HG03571 (cell line): Measurements from ENCODE around the gene TEX28.
"Not testable (repeated sequence)": the region's sequence is repeated elsewhere in the genome, so short reads cannot be mapped to it uniquely, and the experiment has no call there.

ENCODE experiments used
- ATAC-seq: cut with Tn5 transposase; IDR thresholded peaks from one replicate; pipeline ENCODE4 v1.9.1; 2021; ENCODE audit not compliant: unreplicated experiment

The TEX28 gene, protein sequence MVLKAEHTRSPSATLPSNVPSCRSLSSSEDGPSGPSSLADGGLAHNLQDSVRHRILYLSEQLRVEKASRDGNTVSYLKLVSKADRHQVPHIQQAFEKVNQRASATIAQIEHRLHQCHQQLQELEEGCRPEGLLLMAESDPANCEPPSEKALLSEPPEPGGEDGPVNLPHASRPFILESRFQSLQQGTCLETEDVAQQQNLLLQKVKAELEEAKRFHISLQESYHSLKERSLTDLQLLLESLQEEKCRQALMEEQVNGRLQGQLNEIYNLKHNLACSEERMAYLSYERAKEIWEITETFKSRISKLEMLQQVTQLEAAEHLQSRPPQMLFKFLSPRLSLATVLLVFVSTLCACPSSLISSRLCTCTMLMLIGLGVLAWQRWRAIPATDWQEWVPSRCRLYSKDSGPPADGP

GRCh38 chrX:154294791-154295574, at the start of gene TEX28:
Gene TEX28, minus strand, starts transcription at chrX:154295124. Its CDS starts 3,007 bp downstream, at chrX:154292117.
- ATAC-seq: no peak

GRCh38 chrX:154343620-154344019, 48.7 kb upstream of the TEX28 start:
- ATAC-seq: not testable (repeated sequence)

DNA sequence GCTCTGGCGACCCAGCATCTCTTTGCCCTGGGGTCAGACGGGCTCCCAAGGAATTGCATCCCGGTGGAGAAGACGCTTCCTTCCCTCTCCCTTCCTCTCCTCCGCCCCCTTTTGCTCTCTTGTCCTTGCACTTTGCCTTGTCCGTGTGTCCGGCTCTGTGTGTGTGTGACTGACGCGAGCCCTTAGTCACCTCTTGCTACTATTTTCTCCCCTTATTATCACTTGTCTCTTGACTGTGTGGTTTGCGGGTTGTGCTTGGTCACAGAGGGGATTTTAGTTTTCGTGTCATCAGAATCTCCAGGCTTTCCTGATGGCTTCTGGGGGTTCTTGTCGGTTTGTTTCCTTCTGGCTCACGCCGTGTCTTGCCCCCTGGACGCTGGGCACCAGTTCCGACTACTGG, 48.1 kb upstream of the TEX28 start:
- ATAC-seq: not testable (repeated sequence)

- peak; percentile 72 for ATAC-seq
These were observed 46.7 kb upstream of the TEX28 start for GRCh38 chrX:154341399-154342298.

DNA sequence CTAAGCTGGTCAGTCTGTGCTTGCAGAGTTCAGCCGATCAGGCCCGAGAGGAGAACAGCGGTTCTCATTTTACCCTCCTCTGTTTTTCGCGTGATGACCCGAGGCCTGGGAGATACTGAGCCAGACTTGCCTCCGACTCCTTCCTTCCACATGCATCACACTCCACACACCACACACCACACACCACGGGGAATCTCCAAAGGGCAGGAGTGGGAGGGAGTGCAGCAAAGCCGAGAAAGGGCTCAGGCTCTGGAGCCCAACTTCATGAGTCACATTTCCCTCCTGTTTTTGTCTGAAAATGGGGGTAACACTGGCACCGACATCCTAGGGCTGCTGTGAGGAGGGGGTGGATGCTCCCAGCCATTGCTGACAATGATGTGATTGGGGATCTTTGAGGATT, 39.6 kb upstream of the TEX28 start:
- no peak for ATAC-seq

- ATAC-seq: peak; percentile 71
These were observed 38.9 kb upstream of the TEX28 start for GRCh38 chrX:154333837-154334271.

DNA sequence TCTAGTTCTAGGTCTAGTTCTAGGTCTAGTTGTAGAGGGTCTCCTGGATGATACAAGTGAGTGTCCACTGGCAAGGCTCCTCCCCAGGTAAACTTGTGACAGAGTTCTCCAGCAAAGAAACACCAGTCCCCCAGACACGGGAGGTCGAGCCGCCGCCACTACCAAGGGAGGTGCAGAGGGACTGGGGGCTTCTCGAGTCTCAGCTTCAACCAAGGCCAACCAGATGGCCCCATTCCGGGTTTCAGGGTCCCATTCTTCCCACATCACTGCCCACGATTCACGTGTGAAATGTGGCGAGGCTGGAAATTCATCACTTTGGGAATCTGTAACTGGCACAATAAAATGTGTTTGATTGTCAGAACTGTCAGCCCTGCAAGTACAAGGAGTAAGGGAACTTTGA, 38.2 kb upstream of the TEX28 start:
- ATAC-seq: no peak

GRCh38 chrX:154332561-154332960, 37.6 kb upstream of the TEX28 start:
- ATAC-seq: no peak

GRCh38 chrX:154329294-154329693, 34.4 kb upstream of the TEX28 start:
- no peak for ATAC-seq

DNA sequence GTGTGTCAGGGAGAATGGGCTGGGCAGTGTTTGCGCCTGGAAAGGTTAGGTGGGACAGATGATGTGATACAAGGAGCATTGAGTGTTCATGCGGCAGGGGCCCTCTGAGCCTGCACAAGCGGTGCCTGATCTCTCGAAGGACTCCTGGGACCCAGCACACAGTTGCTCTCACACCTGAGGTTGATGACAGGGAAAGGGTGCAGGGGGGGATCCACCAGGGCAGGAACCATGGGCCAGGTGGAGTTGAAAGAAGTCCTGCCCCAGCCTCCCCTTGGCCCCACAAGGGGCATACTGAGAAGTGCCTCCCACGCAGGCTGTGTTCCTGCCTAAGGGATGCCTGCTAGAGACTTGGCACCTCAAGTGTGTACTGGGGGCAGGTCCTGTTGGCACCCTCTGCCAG, 33.7 kb upstream of the TEX28 start:
- ATAC-seq: no peak

DNA sequence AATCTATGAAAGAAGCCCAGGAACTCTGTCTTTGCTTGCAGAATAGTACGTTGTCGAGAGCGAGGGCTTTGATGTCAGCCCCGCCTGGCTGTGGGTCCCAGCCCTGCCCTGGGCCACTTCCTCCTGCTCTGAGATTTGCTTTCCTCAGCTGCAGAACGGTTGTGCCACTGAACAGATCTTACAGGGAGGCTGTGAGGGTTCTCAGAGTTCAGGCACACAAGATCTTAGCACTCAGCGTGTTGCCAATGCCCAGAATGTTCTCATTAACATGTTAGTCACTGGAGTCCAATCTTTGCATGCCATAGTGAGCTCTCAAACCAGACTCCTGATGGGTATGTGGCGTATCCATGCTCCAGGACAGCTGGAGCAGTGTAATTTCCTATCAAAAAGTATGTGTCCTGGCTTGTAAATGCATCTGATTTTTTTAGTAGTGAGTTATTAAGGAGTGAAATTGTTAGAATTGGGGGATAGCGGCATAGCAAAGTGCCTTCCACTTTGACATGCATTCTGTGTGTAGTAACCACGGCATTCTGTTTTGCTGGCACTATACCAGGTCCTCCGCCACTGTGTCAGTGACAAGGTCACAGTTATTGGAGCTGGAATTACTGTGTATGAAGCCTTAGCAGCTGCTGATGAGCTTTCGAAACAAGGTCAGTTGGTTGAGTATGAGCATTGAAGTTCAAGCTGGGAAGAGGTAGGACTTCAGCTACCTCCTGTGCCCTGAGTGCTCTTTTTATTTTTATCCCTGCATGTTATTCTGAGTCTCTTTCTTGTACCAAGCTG, 32.3 kb upstream of the TEX28 start:
- no peak for ATAC-seq

DNA sequence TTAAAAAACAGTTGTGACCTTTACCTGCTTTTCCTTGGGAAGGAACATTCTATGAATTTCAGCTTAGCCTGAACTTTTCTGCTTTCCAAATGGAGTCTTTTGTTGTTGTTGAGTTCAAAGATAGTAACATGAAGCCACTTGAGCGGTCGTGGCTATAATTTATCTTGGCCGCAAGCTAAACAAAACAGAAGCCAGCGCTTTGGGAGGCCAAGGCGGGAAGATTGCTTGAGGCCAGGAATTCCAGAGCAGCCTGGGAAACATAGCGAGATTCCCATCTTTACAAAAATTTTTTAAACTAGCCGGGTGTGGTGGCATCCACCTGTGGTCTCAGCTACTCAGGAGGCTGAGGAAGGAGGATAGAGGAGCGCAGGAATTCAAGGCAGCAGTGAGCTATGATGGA, 30.6 kb upstream of the TEX28 start:
- no peak for ATAC-seq

- no peak for ATAC-seq
These were observed 28.6 kb upstream of the TEX28 start for GRCh38 chrX:154323537-154323936.

DNA sequence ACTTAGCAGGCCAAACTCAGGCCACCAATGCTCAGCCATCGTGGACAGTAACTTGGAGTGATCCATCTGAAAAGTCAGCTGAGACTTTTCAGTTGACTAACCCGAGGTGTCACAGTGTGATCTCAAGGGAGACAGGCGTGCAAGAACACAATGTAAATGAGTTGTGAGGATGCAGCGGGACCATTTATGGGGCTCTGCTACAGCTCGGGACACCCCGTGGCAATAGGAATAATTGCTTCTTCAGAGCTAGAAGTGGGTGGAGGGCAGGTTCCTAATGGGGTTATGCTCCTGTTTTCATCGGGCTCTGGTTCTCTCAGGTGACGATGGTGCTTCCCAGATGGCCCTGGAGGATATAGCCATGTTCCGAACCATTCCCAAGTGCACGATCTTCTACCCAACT, 28.0 kb upstream of the TEX28 start:
- ATAC-seq: no peak

DNA sequence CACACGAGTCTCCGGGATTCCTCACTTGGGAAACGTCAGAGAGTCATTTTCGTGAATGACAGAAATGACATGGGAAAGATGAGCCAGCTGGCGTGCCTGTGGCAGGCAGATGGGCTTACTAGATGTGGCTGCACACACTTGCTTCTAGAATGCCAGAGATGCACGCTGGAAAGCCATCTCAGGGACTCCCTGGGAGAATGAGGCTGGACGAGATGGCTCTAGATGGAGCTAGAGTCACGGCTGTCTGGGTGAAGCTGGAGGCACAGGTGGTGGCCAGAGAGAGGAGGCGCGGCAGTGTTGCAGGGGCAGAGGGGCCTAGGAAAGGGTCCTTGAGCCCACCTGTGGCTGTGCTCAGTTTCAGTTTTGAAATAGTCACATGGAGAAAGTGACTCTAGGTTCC, 26.7 kb upstream of the TEX28 start:
- ATAC-seq: no peak

DNA sequence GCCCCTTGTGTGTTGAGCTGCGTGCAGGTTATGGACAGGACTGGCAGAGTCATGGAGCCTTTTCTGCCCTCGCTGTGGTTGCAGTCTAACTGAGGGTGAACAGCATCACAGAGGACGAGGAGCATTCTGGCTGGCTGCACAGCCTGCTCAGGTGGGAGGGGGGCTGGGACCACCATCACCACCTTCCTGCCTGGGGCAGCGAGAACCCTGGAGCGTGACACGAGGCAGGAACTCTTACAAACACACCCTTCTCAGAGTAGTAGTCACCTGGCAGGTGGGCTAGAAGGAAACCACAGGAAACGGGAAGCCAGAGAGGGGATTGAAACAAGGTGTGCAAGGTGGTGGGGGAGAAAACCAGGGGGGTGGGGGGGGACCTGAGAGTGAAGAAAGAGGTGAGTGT, 26.2 kb upstream of the TEX28 start:
- ATAC-seq: no peak

DNA sequence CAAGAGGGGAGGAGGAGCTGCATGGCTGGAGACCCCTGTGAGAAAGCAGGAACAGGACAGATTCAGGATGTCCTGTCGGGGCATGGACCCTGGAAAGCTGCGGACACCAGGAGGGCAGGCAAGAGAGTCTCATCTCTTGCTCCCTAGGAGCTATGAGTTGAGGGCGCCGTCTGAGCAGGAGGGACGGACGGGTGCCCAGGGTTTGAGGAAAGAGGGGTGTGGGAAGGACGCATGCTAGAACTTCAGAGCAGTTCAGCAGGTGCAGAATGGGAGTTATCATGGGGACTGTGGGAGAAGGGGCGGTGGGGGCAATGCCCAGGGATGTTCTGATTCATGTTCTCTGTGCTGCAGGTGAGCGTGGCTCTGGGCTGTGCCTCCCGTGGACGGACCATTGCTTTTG, 25.5 kb upstream of the TEX28 start:
- no peak for ATAC-seq

GRCh38 chrX:154317391-154317995, 22.6 kb upstream of the TEX28 start:
- no peak for ATAC-seq

- no peak for ATAC-seq
These were observed 20.5 kb upstream of the TEX28 start for GRCh38 chrX:154315416-154315815.

DNA sequence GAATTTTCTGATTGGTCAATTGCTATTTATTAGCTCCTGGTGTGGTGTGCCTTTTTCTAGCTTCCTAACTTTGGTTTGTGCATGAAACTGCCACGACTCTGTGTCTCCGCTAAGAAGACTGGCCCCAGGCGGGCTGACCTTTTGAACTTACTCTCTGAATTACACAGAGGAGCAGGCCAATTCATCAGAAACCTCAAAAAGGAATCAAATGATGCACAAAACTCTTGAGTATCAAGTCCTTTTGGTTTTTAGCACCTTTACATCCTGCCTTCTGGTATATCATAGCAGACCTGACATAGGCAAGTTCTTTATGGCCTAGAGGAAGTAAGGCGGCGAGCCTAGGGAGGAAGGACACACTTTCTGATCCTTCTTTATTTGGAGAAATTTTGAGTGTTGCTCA, 18.2 kb upstream of the TEX28 start:
- no peak for ATAC-seq
